Neutrophil (primary cell): ENCODE data around the gene CRACDL.

Experiments
- H3K27ac ChIP-seq: fragments of 200-600 bp; sonication (generic); 2 replicates; pipeline ENCODE4 v1.5.1; 2016; ENCODE audit warnings: mild to moderate bottlenecking, moderate library complexity
- H3K27me3 ChIP-seq: fragments of 200-600 bp; sonication (generic); 2 replicates; pipeline ENCODE4 v1.6.0; 2016; ENCODE audit warnings: mild to moderate bottlenecking
- H3K36me3 ChIP-seq: fragments of 200-600 bp; sonication (generic); 2 replicates; pipeline ENCODE4 v1.5.1; 2017
- H3K4me1 ChIP-seq, 2 experiments: fragments of 200-600 bp in 1 of 2; sonication (generic) in 1 of 2; 1 replicate in 1 of 2; 2 replicates in 1 of 2; pipeline versions ENCODE4 v1.5.1 to v1.6.1; 2013 to 2016; ENCODE audit warnings: low read depth in 1 of 2, low read length in 1 of 2, mild to moderate bottlenecking in 1 of 2, moderate library complexity in 1 of 2; ENCODE audit not compliant: control insufficient read depth in 1 of 2, insufficient read depth in 1 of 2
- H3K4me3 ChIP-seq, 2 experiments: fragments of 200-600 bp in 1 of 2; sonication (generic) in 1 of 2; 1 replicate in 1 of 2; 2 replicates in 1 of 2; pipeline ENCODE4 v1.5.1; 2013 to 2016; ENCODE audit warnings: low read depth in 1 of 2, low read length in 1 of 2, mild to moderate bottlenecking in 1 of 2, moderate library complexity in 1 of 2
- H3K9me3 ChIP-seq: fragments of 200-600 bp; sonication (generic); 2 replicates; pipeline ENCODE4 v1.5.1; 2016
- TF ChIP-seq, protein P1 (sequence below): fragments of 200-600 bp; sonication (generic); IDR thresholded peaks from 2 replicates; pipeline ENCODE4 v1.5.1; 2016; ENCODE audit warnings: antibody characterized with exemption

CRACDL gene

DNA sequence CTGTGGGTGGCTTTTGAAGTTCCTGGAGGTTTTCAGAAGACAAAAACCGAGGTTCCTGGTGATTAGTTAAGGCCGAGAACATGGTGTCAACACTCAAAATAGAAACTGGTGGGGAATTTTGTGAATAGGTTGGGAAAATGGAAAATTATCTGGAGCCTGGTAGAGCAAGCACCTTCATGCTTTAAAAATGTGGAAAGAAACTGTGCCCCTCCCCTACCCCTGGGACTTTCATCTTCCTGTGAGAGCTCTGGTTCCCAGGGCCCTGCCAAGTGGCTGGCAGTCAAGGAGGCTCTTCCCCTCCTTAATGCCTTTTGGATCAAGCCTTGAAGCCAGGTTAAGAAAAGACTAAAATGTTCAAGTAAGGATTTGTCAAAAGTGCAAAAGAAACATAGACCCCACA, 1.9 kb upstream of the CRACDL start:
- Histone ChIP-seq H3K27ac (no peak overlapping the region), H3K4me1 (peaks cover 17 to 18% of the 10 kb centered on the region in 2 experiments), H3K36me3 (no peaks in the 10 kb centered on the region), H3K27me3 (peaks cover 68% of the 10 kb centered on the region), H3K4me3 (no peak overlapping the region), H3K9me3 (no peaks in the 10 kb centered on the region)
- TF ChIP-seq, protein P1, sequence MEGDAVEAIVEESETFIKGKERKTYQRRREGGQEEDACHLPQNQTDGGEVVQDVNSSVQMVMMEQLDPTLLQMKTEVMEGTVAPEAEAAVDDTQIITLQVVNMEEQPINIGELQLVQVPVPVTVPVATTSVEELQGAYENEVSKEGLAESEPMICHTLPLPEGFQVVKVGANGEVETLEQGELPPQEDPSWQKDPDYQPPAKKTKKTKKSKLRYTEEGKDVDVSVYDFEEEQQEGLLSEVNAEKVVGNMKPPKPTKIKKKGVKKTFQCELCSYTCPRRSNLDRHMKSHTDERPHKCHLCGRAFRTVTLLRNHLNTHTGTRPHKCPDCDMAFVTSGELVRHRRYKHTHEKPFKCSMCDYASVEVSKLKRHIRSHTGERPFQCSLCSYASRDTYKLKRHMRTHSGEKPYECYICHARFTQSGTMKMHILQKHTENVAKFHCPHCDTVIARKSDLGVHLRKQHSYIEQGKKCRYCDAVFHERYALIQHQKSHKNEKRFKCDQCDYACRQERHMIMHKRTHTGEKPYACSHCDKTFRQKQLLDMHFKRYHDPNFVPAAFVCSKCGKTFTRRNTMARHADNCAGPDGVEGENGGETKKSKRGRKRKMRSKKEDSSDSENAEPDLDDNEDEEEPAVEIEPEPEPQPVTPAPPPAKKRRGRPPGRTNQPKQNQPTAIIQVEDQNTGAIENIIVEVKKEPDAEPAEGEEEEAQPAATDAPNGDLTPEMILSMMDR = no peak

DNA sequence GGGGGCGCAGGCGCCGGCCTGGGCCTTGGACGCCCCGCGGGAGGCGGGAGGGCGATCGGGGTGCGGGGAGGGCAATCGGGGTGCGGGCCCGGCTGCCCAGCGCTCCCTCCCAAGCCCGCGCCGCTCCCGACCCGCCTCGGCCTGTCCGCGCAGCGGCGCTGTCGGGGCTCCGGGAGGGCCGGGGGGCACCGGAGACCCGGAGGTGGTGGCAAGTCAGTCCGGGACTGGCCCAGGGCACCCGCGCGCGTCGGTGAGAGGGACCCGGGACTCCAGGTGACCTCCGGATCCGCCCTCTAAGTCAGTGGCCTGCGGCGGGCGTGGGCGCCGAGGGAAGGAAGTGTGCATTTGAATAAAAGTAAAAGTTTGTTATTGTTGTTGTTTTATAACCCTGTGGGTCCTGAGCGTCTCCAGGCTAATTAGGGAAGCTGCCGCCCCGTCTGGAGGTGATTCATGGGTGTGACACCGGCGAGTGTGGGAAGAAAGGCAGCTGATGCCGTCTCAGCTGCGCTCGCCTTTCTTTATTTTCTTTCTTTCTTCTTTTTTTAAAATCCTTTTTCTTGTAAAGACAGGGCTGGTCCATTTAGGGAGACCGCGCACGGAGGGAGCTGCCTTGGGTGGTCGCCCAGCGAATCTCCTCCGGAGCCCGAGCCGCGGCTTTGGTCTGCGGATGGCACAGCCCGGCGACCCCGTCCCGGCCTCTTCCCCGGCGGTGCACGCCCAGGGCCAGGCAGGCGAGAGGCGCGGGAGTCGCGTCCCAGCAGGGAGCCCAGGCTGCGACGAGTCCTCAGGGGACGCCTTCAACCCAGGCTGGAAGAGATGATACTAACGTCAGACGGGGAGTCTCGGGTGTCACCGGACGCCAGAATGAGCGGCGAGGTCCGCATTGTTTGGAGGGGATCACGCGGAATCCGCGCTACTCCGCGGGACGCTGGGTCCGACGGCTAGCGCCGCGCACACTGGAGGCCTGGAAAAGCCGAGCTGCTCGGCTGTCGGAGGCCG, 627 bp upstream of the CRACDL start:
- Histone ChIP-seq H3K27ac (no peak overlapping the region), H3K27me3 (peaks cover 68% of the 10 kb centered on the region), H3K4me3 (peak overlapping the region; percentile 48 to 52), H3K36me3 (no peaks in the 10 kb centered on the region), H3K9me3 (no peaks in the 10 kb centered on the region), H3K4me1 (peaks cover 17 to 18% of the 10 kb centered on the region in 2 experiments)
- TF ChIP-seq, protein P1 = no peak

DNA sequence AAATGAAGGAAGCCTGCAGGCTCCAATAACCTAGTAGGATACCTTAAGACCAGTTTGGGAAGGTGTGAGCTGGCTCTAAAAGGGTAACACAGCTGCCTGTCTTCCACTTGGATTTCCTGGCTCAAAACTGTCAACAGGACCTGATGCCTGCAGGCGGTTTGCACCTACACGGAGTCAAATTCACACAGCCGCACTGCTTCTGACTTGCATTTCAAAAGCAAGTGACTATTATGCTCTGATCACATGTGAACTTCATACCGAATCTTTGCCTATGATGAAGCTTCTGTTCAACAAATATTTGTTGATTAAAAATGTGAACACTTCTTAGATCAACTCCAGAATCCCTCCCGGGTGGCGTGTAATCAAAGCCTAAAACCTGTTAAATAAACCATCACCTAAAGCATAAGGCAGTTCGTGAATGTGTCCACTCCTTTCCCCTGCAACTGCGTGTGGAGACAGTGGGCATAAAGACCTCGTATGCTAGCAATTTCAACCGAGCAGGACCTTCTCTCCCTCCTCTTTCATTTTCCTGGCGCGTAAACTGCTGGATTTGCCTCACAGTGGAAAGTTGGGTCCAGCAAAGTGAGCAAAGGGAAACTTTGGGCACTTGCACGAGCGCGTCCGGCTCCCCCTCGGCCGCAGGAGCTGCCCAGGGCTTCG, 784 bp downstream of the CRACDL start:
- Histone ChIP-seq H3K27me3 (peaks cover 68% of the 10 kb centered on the region), H3K27ac (no peak overlapping the region), H3K4me3 (peak overlapping the region in 1 of 2 experiments; percentile 43)

DNA sequence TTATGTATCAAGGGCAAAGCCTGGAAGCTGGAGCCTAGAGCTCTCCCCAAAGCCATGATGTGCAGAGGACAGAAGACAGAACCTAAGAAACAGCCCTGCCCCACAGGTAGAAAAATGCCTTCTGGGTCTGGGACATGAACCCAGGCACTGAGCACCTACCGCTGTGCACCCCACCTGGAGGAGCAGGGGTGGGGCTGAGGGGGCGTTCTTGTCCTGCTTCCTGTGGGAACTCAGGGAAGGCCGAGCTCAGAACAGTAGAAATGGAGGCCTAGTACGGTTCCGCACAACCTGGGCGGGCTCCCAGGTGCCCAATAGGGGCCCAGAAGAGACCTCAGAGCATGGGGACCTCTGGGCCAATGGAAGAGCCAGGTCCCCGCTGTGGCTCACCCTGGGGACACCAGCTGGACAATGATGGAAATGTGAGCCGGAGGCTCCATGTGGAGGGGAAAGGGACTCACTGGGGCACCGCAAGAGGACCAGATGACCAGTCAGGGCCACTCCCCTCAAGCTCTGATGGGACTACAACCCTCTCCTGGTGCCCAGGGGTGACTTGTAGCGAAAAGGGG, 3.2 kb downstream of the CRACDL start:
- no peaks in the 10 kb centered on the region for H3K9me3 ChIP-seq
- H3K4me3 ChIP-seq = no peak overlapping the region
- no peaks in the 10 kb centered on the region for H3K36me3 ChIP-seq
- H3K27me3 ChIP-seq = peaks cover 45% of the 10 kb centered on the region
- peaks cover 17 to 18% of the 10 kb centered on the region in 2 experiments for H3K4me1 ChIP-seq
- TF ChIP-seq, protein P1 = no peak
- H3K27ac ChIP-seq = no peak overlapping the region

More for the DNA sequence above, 784 bp downstream of the CRACDL start:
- Histone ChIP-seq H3K4me1 (peaks cover 17 to 18% of the 10 kb centered on the region in 2 experiments), H3K9me3 (no peaks in the 10 kb centered on the region), H3K36me3 (no peaks in the 10 kb centered on the region)
- TF ChIP-seq, protein P1 = no peak

DNA sequence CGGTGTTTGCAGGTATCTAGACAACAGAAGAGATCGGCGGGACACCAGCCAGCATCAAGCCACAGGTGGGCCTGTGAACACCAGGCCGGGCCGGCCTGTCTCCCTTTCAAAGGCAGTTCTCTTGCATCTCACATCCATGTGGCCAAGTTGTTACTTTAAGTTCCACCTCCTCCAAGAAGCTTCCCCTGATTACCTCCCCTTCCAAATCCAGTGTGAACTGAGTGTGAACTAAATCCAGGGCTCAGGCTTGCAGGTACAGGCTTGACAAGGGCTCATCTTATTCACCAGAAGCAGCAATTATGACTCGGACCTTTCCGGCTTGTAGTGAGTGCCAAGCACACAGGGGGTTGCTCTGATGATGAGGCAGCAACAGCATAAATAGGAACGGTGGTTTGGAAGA, 3.9 kb downstream of the CRACDL start:
- H3K4me1 ChIP-seq = peaks cover 15% of the 10 kb centered on the region in 2 experiments

More for the DNA sequence above, 3.9 kb downstream of the CRACDL start:
- H3K9me3 ChIP-seq = no peaks in the 10 kb centered on the region
- peaks cover 38% of the 10 kb centered on the region for H3K27me3 ChIP-seq
- no peaks in the 10 kb centered on the region for H3K36me3 ChIP-seq
- H3K4me3 ChIP-seq = no peak overlapping the region
- H3K27ac ChIP-seq = no peak overlapping the region
- TF ChIP-seq, protein P1 = no peak
